Measurements from ENCODE around the gene GUK1.

The GUK1 gene

DNA sequence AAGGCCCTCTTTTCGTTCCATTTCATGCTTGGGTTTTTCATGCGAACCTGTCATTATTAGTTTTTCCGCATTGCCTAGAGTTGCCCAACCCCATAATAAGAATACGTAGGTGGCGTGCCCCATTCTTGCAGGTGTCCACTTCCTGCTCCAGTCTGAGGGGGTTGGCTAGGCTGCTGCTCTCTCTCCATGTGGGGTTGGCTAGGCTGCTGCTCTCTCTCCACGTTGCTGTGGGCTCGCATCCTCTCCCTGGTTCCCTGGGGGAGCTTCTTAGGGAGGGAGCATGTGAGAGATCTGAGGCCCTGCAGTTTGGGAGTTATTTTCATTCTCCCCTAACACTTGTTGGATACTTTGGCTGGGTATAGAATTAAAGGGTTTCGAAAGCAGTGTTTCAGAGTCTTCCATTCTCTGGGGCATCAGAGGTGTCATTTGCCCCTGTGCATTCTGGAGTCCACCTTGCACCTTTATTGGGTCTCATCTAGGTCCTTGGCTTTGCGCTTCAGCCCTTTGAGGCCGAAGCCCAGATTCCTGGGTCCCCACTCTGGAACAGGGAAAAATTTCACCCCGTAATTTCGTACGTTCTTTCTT lies 45.6 kb upstream of the GUK1 start:
- TF ChIP-seq, protein P1, sequence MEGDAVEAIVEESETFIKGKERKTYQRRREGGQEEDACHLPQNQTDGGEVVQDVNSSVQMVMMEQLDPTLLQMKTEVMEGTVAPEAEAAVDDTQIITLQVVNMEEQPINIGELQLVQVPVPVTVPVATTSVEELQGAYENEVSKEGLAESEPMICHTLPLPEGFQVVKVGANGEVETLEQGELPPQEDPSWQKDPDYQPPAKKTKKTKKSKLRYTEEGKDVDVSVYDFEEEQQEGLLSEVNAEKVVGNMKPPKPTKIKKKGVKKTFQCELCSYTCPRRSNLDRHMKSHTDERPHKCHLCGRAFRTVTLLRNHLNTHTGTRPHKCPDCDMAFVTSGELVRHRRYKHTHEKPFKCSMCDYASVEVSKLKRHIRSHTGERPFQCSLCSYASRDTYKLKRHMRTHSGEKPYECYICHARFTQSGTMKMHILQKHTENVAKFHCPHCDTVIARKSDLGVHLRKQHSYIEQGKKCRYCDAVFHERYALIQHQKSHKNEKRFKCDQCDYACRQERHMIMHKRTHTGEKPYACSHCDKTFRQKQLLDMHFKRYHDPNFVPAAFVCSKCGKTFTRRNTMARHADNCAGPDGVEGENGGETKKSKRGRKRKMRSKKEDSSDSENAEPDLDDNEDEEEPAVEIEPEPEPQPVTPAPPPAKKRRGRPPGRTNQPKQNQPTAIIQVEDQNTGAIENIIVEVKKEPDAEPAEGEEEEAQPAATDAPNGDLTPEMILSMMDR (IDR thresholded peaks at IDR 0.05; ENCODE audit: control insufficient read depth, insufficient read depth, low read depth, low read length, missing control alignments): no peak
- no peak for DNase-seq (ENCODE audit: low read depth)
- H3K4me3 ChIP-seq (ENCODE audit: control insufficient read depth, low read depth, low read length): no peak overlapping the region

DNA sequence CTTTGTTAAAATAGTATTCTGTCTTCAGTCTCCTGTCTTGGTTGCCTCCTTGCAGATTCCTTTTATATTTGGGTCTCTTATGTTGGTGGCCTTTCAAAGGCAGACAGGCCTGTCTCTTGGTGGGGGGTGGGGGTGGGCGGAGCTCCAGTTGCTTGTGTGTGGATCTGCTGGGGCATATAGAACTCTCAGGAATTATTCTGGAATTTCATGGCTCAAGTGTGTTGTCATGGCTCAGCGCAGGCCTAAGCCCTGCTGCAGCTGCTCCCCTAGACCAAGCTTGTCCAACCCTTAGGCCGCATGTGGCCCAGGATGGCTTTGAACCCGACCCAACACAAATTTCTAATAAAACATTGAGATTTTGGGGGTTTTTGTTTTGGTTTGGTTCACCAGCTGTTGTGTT lies 44.9 kb upstream of the GUK1 start:
- TF ChIP-seq, protein P1 (IDR thresholded peaks at IDR 0.05; ENCODE audit: control insufficient read depth, insufficient read depth, low read depth, low read length, missing control alignments): no peak
- no peak overlapping the region for H3K4me3 ChIP-seq (ENCODE audit: control insufficient read depth, low read depth, low read length)
- DNase-seq (ENCODE audit: low read depth): no peak

- no peak overlapping the region for H3K4me3 ChIP-seq (ENCODE audit: control insufficient read depth, low read depth, low read length)
- TF ChIP-seq, protein P1 (IDR thresholded peaks at IDR 0.05; ENCODE audit: control insufficient read depth, insufficient read depth, low read depth, low read length, missing control alignments): no peak
- no peak for DNase-seq (ENCODE audit: low read depth)
Observed at GRCh38 chr1:228095938-228096337, 44.1 kb upstream of the GUK1 start.

DNA sequence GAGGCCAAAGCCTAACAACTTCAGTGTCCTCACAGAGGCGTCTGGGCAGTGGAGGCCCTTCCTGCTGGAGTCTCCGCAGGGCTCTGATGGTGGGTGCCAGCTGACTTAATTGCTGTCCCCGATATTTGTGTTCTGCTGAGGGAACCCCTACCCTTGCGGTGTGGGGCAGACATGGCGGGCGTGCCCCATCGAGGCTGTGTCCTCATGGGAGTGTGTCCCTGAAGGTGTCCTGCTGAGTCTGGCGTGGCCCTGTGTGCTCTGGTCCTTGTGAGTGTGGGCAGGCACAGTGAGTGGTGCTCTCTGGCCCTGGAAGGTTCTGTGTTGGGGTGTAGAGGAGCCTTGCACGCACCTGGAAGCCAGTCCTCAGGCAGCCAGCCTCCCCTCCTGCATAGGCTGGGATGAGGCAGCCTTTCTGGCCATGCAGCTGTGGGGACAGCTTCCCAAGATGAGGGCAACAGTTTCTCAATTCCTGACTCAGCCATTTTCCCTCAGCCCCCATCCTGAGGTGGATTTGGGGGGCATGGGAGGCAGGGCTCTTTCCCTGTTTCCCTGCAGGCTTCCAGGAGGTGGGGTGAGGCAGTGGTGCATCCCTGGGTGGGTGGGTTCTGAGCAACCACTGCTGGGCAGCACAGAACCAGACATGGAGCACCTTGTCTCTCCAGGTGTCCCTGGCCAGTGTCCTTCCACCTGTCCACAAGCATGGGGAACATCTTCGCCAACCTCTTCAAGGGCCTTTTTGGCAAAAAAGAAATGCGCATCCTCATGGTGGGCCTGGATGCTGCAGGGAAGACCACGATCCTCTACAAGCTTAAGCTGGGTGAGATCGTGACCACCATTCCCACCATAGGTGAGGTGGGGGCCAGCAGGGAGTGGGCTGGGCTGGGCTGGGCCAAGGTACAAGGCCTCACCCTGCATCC lies 43.4 kb upstream of the GUK1 start:
- no peak overlapping the region for H3K4me3 ChIP-seq (ENCODE audit: control insufficient read depth, low read depth, low read length)
- TF ChIP-seq, protein P1 (IDR thresholded peaks at IDR 0.05; ENCODE audit: control insufficient read depth, insufficient read depth, low read depth, low read length, missing control alignments): no peak
- no peak for DNase-seq (ENCODE audit: low read depth)

GRCh38 chr1:228097333-228098081 lies 42.6 kb upstream of the GUK1 start:
- TF ChIP-seq, protein P1 (IDR thresholded peaks at IDR 0.05; ENCODE audit: control insufficient read depth, insufficient read depth, low read depth, low read length, missing control alignments): no peak
- no peak overlapping the region for H3K4me3 ChIP-seq (ENCODE audit: control insufficient read depth, low read depth, low read length)
- DNase-seq (ENCODE audit: low read depth): no peak

GRCh38 chr1:228098323-228098931 lies 41.7 kb upstream of the GUK1 start:
- TF ChIP-seq, protein P1 (IDR thresholded peaks at IDR 0.05; ENCODE audit: control insufficient read depth, insufficient read depth, low read depth, low read length, missing control alignments): no peak
- no peak overlapping the region for H3K4me3 ChIP-seq (ENCODE audit: control insufficient read depth, low read depth, low read length)
- DNase-seq (ENCODE audit: low read depth): no peak
